NT2/D1 (cell line): ENCODE measurements around the gene POR.

ENCODE experiments used
- SUZ12 ChIP-seq: IDR thresholded peaks from 2 replicates; pipeline ENCODE4 v1.6.1; 2011; ENCODE audit not compliant: insufficient read length, insufficient read depth; ENCODE audit errors: extremely low read depth
- YY1 ChIP-seq: IDR thresholded peaks from 2 replicates; pipeline ENCODE4 v1.6.1; 2011; ENCODE audit not compliant: insufficient read length, insufficient read depth
- ZNF274 ChIP-seq: IDR thresholded peaks from 2 replicates; pipeline ENCODE4 v1.6.1; 2011; ENCODE audit warnings: mild to moderate bottlenecking, low read depth, low read length

- no peak for TF ChIP-seq YY1
- no peak for TF ChIP-seq SUZ12
- no peak for TF ChIP-seq ZNF274
Measured at GRCh38 chr7:75981203-75981452, 66.2 kb downstream of the POR start.
